Measurements from ENCODE around the gene MCUB. TPM values are rescaled to one million over a fixed set of nuclear protein-coding genes. Genes with fewer than 3 reads are reported as not detected.
A peak's percentile ranks its signal among the peaks of the same experiment; 100 is the strongest.
"Not testable (repeated sequence)": the region's sequence is repeated elsewhere in the genome, so short reads cannot be mapped to it uniquely, and the experiment has no call there.

MCUB gene
- total RNA-seq, 1 donor from 2014 or later, result 105 TPM

DNA sequence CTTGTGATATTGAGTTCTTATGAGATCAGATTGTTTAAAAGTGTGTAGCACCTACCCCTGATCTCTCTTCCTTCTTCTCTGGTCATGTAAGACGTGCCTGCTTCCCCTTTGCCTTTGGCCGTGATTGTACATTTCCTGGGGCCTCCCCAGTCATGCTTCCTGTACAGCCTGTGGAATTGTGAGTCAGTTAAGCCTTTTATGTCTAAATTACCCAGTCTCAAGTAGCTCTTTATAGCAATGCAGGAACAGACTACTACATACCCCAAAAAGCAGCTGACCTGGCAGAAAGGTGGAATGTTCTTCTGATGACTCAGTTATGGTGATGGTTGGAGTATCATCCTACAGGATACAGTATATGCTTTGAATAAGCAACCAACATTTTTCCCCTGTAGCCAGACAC lies 11.4 kb upstream of the MCUB start:
- no peak overlapping the region for H3K4me3 ChIP-seq (ENCODE audit: low read depth, low read length)
- DNase-seq (ENCODE audit: low read depth), result peak; percentile 18
- TF ChIP-seq, protein P1, sequence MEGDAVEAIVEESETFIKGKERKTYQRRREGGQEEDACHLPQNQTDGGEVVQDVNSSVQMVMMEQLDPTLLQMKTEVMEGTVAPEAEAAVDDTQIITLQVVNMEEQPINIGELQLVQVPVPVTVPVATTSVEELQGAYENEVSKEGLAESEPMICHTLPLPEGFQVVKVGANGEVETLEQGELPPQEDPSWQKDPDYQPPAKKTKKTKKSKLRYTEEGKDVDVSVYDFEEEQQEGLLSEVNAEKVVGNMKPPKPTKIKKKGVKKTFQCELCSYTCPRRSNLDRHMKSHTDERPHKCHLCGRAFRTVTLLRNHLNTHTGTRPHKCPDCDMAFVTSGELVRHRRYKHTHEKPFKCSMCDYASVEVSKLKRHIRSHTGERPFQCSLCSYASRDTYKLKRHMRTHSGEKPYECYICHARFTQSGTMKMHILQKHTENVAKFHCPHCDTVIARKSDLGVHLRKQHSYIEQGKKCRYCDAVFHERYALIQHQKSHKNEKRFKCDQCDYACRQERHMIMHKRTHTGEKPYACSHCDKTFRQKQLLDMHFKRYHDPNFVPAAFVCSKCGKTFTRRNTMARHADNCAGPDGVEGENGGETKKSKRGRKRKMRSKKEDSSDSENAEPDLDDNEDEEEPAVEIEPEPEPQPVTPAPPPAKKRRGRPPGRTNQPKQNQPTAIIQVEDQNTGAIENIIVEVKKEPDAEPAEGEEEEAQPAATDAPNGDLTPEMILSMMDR (conservative IDR thresholded peaks at IDR 0.05; ENCODE audit: low read depth, low read length), result no peak

DNA sequence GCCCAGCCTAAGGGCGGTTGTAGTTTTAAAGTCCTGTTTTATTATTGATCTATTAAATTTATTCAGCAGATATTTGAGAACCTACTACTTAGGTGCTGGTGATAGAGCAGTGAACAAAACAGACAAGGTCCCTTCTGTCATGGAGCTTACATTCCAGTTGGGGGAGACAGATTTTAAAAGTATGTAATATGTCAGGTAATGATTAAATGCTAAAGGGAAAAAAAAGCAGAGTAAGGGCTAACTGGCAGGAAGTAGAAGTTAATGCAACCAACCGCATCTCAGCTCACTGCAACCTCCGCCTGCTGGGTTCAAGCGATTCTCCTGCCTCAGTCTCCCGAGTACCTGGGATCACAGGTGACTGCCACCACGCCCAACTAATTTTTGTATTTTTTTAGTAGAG lies 7.8 kb upstream of the MCUB start:
- H3K4me3 ChIP-seq (ENCODE audit: low read depth, low read length), result no peak overlapping the region
- TF ChIP-seq, protein P1 (conservative IDR thresholded peaks at IDR 0.05; ENCODE audit: low read depth, low read length), result no peak
- no peak for DNase-seq (ENCODE audit: low read depth)

DNA sequence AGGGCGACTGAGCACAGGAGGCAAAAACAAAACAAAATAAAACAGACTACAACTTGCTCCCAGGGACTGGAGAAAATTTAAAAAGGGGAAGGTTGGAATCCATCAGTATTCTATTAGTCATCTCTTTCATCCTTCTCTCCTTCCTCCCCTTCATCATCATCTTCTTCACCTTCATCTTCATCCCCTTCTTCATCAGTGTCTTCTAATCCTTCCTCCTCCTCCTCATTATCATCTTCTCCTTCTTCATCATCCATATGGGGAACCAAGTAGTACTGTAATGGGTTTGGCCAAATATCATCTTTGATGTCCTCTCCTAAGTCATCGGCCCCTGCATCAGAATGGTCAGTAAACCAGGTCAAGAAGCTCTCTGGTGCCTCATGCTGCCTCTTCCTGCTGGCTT lies 6.9 kb upstream of the MCUB start:
- TF ChIP-seq, protein P1 (conservative IDR thresholded peaks at IDR 0.05; ENCODE audit: low read depth, low read length), result no peak
- DNase-seq (ENCODE audit: low read depth), result no peak
- H3K4me3 ChIP-seq (ENCODE audit: low read depth, low read length), result no peak overlapping the region

DNA sequence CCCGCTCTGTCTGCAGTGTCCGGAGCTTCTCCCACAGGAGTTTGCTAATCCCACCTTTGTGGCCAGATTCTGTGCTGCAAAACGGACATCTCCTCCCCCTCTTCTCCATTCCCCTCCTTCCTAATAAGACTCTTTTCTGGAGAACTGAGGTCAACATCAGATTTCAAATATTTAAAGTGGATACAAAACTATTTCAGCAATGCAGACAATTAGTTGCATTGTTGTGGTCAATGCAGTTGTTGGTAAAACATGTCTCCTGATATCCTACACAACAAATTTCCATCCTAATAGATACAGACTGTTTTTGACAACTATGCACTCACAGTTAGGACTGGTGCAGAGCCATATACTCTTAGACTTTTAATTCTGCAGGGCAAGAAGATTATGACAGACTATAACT lies 5.1 kb upstream of the MCUB start:
- DNase-seq (ENCODE audit: low read depth), result no peak
- H3K4me3 ChIP-seq (ENCODE audit: low read depth, low read length), result no peak overlapping the region
- TF ChIP-seq, protein P1 (conservative IDR thresholded peaks at IDR 0.05; ENCODE audit: low read depth, low read length), result no peak

DNA sequence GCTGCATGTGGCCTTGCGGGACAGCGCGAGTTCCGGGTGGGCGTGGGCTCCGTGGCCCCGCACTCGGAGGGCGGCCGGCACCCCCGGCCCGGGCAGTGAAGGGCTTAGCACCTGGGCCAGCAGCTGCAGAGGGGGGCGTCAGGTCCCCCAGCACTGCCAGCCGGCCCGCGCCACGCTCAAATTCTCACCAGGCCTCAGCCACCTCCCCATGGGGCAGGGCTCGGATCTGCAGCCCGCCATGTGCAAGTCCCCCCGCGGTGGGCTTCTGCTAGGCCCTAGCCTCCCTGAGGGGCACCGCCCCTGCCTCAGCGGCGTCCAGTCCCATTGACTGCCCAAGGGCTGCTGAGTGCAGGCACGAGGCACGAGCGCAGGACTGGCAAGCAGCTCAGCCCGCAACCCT lies 2.6 kb upstream of the MCUB start:
- no peak for DNase-seq (ENCODE audit: low read depth)

DNA sequence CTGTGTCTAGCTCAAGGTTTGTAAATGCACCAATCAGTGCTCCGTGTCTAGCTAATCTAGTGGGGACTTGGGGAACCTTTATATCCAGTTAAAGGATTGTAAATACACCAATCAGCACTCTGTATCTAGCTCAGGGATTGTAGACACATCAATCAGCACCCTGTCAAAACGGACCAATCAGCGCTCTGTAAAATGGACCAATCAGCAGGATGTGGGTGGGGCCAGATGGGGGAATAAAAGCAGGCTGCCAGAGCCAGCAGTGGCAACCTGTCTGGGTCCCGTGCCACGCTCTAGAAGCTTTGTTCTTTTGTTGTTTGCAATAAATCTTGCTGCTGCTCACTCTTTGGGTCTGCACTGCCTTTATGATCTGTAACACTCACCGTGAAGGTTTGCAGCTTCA lies 2.0 kb upstream of the MCUB start:
- not testable (repeated sequence) for DNase-seq (ENCODE audit: low read depth); H3K4me3 ChIP-seq (ENCODE audit: low read depth, low read length)

More for the DNA sequence above, 2.6 kb upstream of the MCUB start:
- TF ChIP-seq, protein P1 (conservative IDR thresholded peaks at IDR 0.05; ENCODE audit: low read depth, low read length), result no peak
- H3K4me3 ChIP-seq (ENCODE audit: low read depth, low read length), result no peak overlapping the region

DNA sequence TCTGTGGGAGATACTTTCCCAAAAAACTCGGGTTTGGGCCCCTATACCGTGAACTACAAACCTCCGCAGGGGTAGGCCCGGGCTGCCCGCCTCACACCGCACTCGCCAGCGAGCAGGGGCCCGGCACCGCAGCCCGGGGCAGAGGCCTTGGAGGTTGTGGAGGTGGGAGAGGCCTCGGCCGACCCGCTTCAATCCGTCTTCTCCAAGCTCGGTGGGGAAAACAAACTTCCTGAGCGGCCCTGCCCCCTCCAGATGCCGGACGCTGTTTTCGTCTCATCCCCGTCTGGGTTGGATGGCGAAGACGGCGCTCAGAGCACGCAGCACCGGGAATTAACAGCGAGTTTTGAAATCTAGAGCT lies 442 bp upstream of the MCUB start:
- TF ChIP-seq, protein P1 (conservative IDR thresholded peaks at IDR 0.05; ENCODE audit: low read depth, low read length), result no peak
- no peak for DNase-seq (ENCODE audit: low read depth)
- H3K4me3 ChIP-seq (ENCODE audit: low read depth, low read length), result peak overlapping the region; percentile 79

Data from epithelial cell of proximal tubule (primary cell).